OCI-LY1 (cell line): Measurements from ENCODE around the gene TLK1.

ENCODE experiments used
- EZH2 ChIP-seq: fragments of 200-600 bp; sonication (generic), shearing (Covaris generic); IDR thresholded peaks from 2 replicates; pipeline ENCODE4 v1.8.0; 2017; ENCODE audit warnings: borderline replicate concordance, mixed run types, mild to moderate bottlenecking, antibody characterized with exemption, low read length, moderate library complexity, mixed read lengths
- TF ChIP-seq, protein P1 (sequence below): fragments of 200-600 bp; sonication (generic), shearing (Covaris generic); IDR thresholded peaks from 2 replicates; pipeline ENCODE4 v1.5.1; 2017; ENCODE audit warnings: mild to moderate bottlenecking, antibody characterized with exemption, low read length, moderate library complexity, mixed read lengths

DNA sequence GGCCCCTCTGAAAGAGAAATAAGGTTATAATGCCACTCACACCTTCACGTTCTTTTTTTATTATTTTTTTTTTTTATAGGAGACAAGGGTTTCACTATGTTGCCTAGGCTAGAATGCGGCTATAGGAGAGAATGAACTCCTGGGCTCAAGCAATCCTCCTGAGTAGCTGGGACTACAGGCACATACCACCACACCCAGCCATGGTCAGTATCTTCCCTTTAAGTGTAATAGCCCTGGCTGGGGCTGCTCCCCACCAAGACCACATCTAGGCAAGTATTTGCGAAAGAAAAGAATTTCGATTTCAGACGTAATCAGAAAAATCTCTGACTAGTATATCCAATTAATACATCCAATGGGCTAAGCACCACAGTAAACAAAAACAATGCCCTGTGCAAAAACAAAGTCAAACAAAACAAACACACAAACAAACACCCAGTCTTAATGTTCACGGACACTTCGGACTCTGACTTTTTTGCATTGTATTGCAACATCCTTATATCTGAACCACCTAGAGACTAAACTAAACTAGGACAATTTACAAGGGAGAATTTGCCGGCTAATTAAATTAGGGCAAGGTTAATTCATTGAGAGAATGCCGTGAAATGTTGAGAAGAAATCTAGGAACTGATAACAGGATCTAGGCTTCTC is 49.6 kb upstream of the TLK1 start:
- TF ChIP-seq, protein P1, sequence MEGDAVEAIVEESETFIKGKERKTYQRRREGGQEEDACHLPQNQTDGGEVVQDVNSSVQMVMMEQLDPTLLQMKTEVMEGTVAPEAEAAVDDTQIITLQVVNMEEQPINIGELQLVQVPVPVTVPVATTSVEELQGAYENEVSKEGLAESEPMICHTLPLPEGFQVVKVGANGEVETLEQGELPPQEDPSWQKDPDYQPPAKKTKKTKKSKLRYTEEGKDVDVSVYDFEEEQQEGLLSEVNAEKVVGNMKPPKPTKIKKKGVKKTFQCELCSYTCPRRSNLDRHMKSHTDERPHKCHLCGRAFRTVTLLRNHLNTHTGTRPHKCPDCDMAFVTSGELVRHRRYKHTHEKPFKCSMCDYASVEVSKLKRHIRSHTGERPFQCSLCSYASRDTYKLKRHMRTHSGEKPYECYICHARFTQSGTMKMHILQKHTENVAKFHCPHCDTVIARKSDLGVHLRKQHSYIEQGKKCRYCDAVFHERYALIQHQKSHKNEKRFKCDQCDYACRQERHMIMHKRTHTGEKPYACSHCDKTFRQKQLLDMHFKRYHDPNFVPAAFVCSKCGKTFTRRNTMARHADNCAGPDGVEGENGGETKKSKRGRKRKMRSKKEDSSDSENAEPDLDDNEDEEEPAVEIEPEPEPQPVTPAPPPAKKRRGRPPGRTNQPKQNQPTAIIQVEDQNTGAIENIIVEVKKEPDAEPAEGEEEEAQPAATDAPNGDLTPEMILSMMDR: no peak
- TF ChIP-seq EZH2: no peak
